Left lobe of liver (tissue), 2 donors: Measurements from ENCODE around the gene RNF224. TPM values are rescaled to one million over a fixed set of nuclear protein-coding genes. Genes with fewer than 3 reads are reported as not detected.

ENCODE experiments used
- ATAC-seq: fragments of 200-7000 bp; cut with Tn5 transposase; one replicate; pipeline ENCODE4 v1.9.1; 2020; ENCODE audit warnings: mild to moderate bottlenecking, moderate library complexity
- DNase-seq: peaks from one replicate; pipeline ENCODE4 v3.0.0-alpha.2; 2020; ENCODE audit warnings: low spot score
- total RNA-seq: library from RNA; stranded (reverse); gene quantifications from one replicate; pipeline ENCODE4 v1.2.1, GENCODE V29; 2021
- donor health status: DM: no; HTN: no; CAD: no; lungs with moderate emphysema.
- donor health status: DM: no; HTN: yes; CAD: no.

Gene RNF224
- total RNA-seq = not detected

GRCh38 chr9:137227054-137227852, at the start of gene RNF224:
Gene RNF224, plus strand, starts transcription at chr9:137227502. Its CDS starts 834 bp downstream, at chr9:137228336.
- ATAC-seq (peak; percentile 63), DNase-seq (peak; percentile 84)

DNA sequence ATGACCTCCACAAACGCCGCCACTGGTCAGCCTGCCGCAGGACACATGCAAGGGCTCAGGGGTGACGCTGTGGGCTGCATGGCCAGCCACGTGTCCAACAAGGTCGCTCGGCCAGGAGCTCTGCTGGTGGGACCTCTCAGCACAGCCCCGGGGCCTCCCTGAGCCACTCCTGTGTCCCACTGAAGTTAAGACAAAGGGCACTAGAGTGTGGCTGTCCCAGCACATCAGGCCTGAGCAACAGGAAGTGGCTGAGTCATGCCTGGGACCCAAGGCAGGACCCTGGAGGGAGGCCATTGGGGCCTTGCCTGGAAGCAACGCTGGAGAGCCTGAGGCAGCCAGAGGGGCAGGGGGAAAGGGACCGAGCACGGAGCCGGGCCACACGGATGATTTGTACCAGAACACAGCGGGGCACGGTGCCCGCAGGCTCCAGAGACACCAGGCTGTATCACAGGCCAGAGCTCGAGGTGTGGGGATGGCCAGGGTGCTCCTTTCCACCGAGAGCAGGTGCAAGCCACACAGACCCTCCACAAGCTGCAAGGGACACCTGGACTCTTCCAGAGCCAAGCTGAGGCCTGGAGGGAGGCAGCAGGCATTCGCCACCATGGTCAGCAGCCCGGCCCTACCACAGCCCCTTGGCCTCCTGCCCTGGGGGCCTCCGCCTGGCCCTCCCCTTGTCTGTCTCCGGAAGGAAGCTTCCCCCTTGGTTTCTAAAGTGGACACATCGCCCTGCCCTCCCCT, 48.9 kb upstream of the RNF224 start:
- DNase-seq (no peak), ATAC-seq (no peak)

GRCh38 chr9:137178939-137179630, 48.2 kb upstream of the RNF224 start:
- ATAC-seq = no peak
- no peak for DNase-seq

GRCh38 chr9:137179761-137180160, 47.5 kb upstream of the RNF224 start:
- no peak for ATAC-seq
- DNase-seq = no peak

GRCh38 chr9:137180491-137180890, 46.8 kb upstream of the RNF224 start:
- ATAC-seq (no peak), DNase-seq (no peak)

- ATAC-seq (no peak), DNase-seq (no peak)
These were observed 45.6 kb upstream of the RNF224 start for GRCh38 chr9:137181680-137182079.

DNA sequence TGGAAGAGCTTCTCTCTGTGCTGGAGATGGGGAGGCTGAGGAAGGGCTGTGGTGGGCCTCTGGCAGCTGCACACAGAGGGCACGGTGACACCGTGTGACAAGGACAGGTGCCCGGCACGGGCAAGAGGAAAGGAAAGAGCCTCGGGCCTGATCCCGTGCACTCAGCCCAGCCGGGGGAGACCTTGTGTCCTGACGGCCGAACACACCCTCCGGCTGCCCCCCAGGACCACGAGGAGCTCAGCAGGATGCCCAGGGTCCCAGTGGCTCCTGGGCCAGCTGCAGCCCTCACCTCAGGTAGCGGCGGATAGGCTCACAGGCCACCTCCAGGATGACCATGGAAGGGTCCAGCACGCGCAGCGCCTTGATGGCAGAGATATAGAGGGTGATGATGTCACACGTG, 44.5 kb upstream of the RNF224 start:
- ATAC-seq = no peak
- DNase-seq = no peak

DNA sequence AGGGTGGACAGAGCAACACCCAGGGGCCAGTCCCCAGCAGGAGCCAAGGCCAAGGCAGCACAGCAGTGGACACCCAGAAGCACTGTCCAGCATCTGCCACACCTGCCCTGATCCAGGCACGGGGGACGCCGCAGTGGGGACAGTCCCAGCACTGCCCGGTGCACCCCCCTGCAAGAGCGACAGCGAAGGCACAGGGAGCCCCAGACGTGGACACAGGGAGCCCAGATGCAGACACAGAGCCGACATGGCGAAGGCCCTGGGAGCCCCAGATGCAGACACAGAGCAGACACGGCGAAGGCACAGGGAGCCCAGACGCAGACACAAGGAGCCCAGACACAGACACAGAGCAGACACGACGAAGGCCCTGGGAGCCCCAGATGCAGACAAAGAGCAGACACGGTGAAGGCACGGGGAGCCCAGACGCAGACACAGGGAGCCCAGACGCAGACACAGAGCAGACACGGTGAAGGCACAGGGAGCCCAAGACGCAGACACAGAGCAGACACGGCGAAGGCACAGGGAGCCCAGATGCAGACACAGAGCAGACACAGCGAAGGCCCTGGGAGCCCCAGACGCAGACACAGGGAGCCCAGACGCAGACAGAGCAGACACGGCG, 43.2 kb upstream of the RNF224 start:
- DNase-seq = no peak
- no peak for ATAC-seq

- DNase-seq (no peak), ATAC-seq (no peak)
These were observed 42.2 kb upstream of the RNF224 start for GRCh38 chr9:137184881-137185660.

DNA sequence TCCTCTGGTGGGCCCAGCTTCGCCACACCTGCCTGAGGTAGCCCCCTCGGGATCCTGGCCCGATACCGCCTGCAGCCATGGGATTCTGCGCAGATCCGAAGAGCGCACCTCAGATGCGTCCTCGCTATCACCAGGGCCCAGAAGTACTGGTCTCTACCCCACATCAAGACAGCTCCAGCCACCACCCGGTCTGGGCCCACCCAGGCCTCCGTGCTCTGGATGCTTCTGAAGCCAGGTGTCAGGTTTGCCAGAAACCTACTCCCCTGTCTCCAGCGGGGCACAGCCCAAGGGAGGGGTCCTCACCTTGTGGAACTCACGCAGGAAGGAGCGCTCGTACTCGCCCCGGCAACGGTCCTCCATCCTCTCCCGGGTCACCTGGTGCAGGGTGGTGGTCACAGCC, 41.4 kb upstream of the RNF224 start:
- no peak for DNase-seq
- ATAC-seq = no peak

GRCh38 chr9:137186385-137186784, 40.9 kb upstream of the RNF224 start:
- DNase-seq (peak; percentile 61), ATAC-seq (no peak)

DNA sequence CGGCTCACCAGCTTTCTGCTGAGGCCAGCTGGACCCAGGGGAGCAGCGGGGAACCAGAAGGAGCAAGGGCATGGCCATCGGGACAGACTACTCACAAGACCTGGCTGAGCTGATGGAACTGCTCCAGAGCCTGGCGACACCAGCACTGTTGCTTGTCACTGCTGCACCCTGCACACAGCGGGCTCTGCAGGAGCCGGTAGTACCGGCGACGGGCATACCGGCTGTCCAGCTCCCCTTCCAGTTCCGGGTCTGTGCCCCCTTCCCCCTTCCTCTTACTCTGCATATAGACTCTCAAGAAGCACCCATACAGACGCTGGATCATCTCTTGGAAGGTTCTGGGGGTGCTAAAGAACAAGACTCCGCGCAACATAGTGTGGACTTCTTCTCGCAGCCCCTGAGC, 39.9 kb upstream of the RNF224 start:
- no peak for DNase-seq
- ATAC-seq = no peak

DNA sequence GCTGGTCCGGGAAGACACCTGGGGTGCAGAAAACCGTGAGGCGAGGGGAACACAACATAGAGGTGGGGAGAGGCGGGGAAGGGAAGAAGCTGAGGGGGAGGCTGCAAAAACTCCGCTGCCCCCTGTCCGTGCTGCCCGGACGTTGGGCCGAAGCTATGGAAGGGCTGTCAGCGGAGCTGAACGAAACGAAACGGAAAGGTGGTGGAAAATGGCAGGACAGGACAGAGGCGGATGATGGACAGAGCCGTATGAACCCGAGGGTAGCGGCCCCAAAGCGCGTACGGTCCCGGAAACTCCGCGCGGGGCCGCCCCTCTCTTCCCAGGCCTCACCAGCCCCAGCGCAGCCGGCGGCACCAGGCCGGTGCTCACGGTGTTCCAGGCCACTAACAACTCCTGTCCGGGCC, 39.2 kb upstream of the RNF224 start:
- no peak for DNase-seq
- no peak for ATAC-seq

GRCh38 chr9:137188490-137189296, 38.6 kb upstream of the RNF224 start, which contains the start of the genes ANAPC2 and SSNA1:
Gene ANAPC2, minus strand, starts transcription at chr9:137188560. Its CDS starts 28 bp downstream, at chr9:137188532.
Gene SSNA1, plus strand, starts transcription at chr9:137188676. Its CDS starts 51 bp downstream, at chr9:137188727.
- DNase-seq (peak; percentile 94), ATAC-seq (peak; percentile 86)

GRCh38 chr9:137189297-137190295, 37.7 kb upstream of the RNF224 start:
- DNase-seq = no peak
- ATAC-seq = peak; percentile 4

DNA sequence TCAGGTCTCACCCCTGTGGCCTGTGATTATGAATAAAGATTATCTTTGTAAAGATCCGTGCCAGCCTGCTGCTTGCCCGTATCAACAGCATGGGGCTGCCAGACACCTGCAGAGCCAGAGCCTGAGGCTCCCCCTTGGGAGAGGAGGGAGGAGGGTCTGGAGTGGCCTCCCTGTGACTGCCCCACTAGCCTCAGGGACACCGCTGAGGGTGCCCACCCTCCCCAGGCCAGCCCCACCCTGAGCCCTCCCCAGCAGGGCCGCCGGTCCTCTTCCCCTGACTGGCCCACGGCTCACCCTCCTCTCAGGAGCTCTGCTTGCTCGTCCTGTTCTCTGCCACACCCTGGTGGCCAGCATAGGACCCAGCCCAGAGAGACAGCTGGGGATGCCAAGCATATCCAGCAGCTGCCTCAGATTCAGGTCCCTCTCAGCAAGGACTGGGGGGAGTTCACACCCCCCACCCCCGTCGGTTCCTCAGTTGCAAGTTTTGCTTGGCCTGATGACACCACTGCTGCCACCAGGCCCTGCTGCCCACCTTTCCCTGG, 36.9 kb upstream of the RNF224 start:
- DNase-seq = no peak
- ATAC-seq = no peak

- ATAC-seq = no peak
- DNase-seq = no peak
These were observed 36.1 kb upstream of the RNF224 start for GRCh38 chr9:137191245-137191644.
